Bronchial epithelial cell (primary cell): ENCODE measurements around the gene IGSF9B. TPM values are rescaled to one million over a fixed set of nuclear protein-coding genes. Genes with fewer than 3 reads are reported as not detected.

Source experiments
- DNase-seq: peaks from one replicate; pipeline ENCODE4 v3.0.0-alpha.2; 2010; ENCODE audit warnings: low read depth
- FAIRE-seq: peaks from 2 replicates; lab custom pipeline; 2011; peaks lifted over from hg19 to GRCh38; lab: Jason Lieb, UNC
- H3K27me3 ChIP-seq: 2 replicates; pipeline ENCODE4 v1.5.1; 2011; ENCODE audit warnings: low read length; ENCODE audit not compliant: control insufficient read depth, insufficient read depth
- H3K36me3 ChIP-seq: 2 replicates; pipeline ENCODE4 v1.5.1; 2011; ENCODE audit warnings: low read length; ENCODE audit not compliant: control insufficient read depth, insufficient read depth
- H3K4me3 ChIP-seq: 2 replicates; pipeline ENCODE4 v1.5.1; 2011; ENCODE audit warnings: mild to moderate bottlenecking, low read depth, low read length, control low read depth
- total RNA-seq: library from RNA; depleted of rRNA; stranded (reverse); fragments of >200 nt; gene quantifications from 2 replicates; pipeline ENCODE4 v1.2.1, GENCODE V29; 2014
- TF ChIP-seq, protein P1 (sequence below): IDR thresholded peaks from 2 replicates; pipeline ENCODE4 v1.5.1; 2011; ENCODE audit warnings: mild to moderate bottlenecking, moderate library complexity, low read length, control low read depth, inconsistent platforms; ENCODE audit not compliant: insufficient read depth, severe bottlenecking

Gene IGSF9B
- total RNA-seq, 1 donor from 2014 or later = under 0.01 TPM

DNA sequence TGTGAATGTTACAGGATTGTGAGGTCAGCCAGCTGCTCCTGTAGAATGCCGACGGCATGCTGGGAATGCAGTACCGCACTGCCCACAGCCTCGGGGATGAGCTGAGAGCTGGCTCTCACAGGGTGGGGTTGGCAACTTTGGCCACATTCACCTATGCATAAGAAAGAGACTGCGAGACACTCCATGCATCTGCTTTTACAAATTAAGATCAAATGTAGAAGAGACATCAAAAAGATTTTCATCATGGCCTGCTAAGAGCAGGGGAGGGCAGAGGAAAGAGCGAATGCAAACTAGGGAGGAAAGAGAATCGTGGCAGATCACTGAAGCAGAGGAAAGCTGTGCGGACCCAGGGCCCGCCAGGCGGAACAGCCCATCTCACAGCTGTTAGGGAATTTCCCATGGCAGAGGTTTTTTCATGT lies 61.7 kb downstream of the IGSF9B start:
- TF ChIP-seq, protein P1, sequence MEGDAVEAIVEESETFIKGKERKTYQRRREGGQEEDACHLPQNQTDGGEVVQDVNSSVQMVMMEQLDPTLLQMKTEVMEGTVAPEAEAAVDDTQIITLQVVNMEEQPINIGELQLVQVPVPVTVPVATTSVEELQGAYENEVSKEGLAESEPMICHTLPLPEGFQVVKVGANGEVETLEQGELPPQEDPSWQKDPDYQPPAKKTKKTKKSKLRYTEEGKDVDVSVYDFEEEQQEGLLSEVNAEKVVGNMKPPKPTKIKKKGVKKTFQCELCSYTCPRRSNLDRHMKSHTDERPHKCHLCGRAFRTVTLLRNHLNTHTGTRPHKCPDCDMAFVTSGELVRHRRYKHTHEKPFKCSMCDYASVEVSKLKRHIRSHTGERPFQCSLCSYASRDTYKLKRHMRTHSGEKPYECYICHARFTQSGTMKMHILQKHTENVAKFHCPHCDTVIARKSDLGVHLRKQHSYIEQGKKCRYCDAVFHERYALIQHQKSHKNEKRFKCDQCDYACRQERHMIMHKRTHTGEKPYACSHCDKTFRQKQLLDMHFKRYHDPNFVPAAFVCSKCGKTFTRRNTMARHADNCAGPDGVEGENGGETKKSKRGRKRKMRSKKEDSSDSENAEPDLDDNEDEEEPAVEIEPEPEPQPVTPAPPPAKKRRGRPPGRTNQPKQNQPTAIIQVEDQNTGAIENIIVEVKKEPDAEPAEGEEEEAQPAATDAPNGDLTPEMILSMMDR = no peak
- no peaks in the 10 kb centered on the region for H3K36me3 ChIP-seq
- H3K27me3 ChIP-seq = no peaks in the 10 kb centered on the region
- FAIRE-seq = no peak
- DNase-seq = no peak
- no peak overlapping the region for H3K4me3 ChIP-seq

DNA sequence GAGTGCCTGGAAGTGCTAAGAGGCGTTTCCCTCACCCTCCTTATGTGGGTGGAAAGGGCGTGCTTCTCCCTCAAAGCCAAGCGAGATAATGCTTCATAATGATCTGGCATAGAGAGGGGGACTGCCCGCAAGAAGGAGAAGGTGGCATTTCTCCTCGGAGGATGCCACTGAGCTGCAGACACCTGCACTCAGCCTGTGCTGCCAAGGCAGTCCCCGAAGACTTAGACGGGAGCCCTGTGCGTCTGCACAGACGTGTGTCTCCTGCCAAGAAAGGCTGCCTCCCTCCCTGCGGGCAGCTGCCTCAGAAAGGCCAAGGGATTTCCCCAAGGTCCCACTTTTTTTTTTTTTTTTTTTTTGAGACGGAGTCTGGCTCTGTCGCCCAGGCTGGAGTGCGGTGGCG lies 63.4 kb downstream of the IGSF9B start:
- Histone ChIP-seq H3K27me3 (no peaks in the 10 kb centered on the region), H3K4me3 (no peak overlapping the region), H3K36me3 (no peaks in the 10 kb centered on the region)
- TF ChIP-seq, protein P1 = no peak
- no peak for DNase-seq
- FAIRE-seq = no peak

DNA sequence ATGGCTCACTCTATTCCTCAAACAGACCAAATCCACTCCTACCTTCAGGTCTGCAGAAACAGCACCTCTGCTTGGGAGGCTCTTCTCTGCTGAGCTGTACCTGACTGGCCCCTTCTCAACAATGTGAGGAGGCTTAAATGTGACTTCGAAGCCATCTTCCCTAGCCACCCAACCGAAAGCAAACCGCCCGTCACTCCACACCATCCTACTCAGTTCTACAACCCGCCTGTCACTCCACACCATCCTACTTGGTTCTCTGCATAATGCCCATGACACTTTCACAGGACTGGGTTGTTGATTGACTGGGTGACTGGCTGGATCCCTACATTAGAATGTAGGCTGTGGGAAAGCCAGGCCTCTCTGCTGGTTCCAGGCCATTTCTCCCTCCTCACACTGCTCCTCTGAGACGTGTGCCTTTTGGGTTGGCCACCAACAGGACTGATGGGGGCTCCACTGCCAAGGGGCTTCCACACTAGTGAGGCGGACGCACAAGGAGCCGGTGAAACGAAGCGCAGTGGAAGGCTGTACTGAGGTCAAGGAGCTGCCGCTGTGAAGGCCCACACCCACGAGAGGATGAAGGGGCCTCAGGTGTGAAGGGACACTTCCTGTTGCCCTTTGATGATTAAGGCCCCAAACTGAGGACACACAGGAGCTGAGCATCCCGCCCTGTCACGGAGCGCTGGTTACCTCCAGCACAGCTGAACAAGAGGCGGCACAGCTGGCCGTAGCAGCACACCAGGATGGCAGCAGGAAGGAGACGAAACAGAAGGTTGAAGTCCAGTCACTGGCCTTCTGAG lies 64.0 kb downstream of the IGSF9B start:
- Histone ChIP-seq H3K36me3 (no peaks in the 10 kb centered on the region), H3K4me3 (no peak overlapping the region), H3K27me3 (no peaks in the 10 kb centered on the region)
- FAIRE-seq (no peak), DNase-seq (no peak)
- TF ChIP-seq, protein P1 = no peak

DNA sequence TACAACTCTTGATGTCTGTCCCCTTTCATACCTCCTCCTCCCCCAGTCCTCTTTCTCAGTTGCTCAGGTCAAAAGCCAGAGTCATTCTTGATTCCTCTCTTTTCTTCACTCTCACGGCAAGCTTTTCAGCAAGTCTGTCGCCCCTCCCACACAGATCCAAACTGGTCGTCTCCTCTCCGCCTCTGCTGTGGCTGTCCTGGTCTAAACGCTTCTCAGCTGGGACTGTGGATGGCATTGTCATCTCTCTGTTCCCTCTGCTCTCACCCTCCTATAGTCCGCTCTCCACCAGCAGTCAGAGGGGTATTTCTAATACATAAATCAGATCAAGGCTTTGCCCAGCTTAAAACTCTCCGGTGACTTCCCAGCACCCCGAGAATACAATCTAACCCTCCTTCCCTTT lies 64.6 kb downstream of the IGSF9B start:
- FAIRE-seq = no peak
- TF ChIP-seq, protein P1 = no peak

DNA sequence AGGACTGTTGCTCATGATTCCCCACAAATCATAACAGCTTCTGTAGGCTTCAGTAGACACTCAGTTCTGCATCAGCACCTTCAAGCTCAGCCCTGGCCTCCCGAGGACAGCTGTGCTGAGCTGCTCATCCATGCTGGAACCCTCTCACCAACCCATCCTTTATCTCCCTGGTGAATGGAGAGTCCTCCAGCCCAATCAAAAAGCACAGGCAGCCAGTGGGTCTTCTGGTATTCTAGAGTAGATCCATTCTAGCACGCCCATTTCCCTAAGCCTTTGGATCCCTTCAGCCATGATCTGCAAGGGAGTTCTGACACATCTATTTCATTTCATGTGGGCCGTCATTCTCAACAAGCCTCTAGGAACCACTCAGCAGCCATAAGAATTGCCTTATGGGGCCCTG lies 66.9 kb downstream of the IGSF9B start:
- H3K36me3 ChIP-seq = no peaks in the 10 kb centered on the region
- TF ChIP-seq, protein P1 = no peak
- DNase-seq (no peak), FAIRE-seq (no peak)
- no peak overlapping the region for H3K4me3 ChIP-seq
- H3K27me3 ChIP-seq = no peaks in the 10 kb centered on the region

More for the DNA sequence above, 64.6 kb downstream of the IGSF9B start:
- DNase-seq = no peak
- Histone ChIP-seq H3K27me3 (no peaks in the 10 kb centered on the region), H3K36me3 (no peaks in the 10 kb centered on the region), H3K4me3 (no peak overlapping the region)

DNA sequence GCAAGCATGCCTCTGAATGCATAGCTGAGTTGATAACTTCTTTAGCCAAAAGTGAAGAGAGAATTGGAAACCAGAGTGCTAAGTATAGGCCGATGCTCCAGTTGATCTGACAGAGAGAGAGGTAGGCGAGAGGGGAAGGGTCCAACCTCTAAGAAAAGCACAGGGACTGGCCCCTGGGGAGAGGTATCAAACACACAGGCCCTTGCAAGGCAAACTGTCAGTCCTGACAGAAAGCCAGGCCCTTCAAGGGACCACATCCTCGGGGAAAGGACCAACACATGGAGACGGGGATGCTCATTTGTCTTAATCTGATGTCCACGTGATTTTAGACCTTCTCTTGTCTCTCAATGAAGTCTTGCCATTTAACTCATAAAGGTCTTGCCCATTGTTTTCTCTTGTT lies 67.6 kb downstream of the IGSF9B start:
- FAIRE-seq (no peak), DNase-seq (no peak)
- Histone ChIP-seq H3K4me3 (no peak overlapping the region), H3K27me3 (no peaks in the 10 kb centered on the region), H3K36me3 (no peaks in the 10 kb centered on the region)
- TF ChIP-seq, protein P1 = no peak
